GM12801 (cell line): ENCODE data around the gene IL1RAP.

Source experiments
- CTCF ChIP-seq: IDR thresholded peaks from one replicate; pipeline ENCODE4 v1.5.1; 2011; ENCODE audit warnings: control low read depth; ENCODE audit not compliant: insufficient read length; ENCODE audit errors: extremely low read depth

Gene IL1RAP

GRCh38 chr3:190498293-190498692 lies 15.6 kb upstream of the IL1RAP start:
- TF ChIP-seq CTCF = no peak

- TF ChIP-seq CTCF = no peak
Observed at GRCh38 chr3:190499122-190499521, 14.8 kb upstream of the IL1RAP start.

DNA sequence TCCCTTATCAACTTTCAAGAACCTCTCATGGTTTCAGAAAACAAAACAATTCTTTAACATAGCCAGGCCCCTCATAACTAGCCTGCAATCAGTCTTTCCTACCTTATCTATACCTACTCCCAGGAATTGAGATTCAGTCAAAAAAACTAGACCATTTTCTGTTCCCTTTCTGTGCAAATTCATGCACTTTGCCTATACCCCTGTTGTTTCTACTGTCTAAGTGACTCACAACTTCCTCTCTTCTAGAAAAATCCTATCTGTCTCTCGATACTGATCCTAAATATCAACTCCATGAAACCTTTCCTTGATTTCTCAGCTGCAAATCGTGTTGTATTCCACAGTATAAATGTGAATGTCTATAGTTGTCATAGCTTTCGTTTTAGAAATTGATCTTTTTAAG lies 10.9 kb upstream of the IL1RAP start:
- no peak for TF ChIP-seq CTCF

DNA sequence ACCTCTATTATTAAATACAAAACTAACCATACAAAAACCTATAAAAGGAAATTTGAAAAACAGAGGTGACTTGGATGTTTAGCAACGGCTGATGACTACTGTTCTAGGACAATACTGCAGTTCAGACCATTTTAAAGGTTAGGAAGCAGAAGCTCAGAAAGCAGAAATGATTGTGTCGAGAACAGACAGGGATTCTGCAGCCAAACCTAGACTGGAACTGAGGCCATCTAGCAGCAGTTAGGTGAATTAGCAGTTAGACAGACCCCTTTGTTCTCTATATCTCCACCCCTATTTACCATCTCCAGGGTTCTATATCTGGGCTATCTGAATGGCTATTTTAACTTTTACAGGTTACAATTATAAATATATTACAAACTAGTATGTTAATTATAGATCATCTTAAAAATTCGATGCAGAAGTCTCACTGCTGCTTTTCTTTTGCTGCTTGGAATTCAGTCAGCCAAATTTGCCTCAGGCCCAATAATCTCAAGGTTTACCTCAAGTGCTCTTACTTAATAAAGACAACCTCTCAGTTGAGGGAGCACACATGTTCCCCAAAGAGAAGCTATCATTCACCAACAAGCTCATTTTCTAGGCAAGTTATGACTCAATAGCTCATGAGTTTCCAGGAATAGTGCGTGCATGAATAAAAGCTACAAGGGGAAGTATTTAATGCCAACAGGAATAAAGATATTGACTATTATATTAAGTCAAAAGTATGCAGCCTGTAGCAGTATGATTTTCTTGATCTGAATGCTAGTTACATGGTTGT lies 9.3 kb upstream of the IL1RAP start:
- no peak for TF ChIP-seq CTCF

- TF ChIP-seq CTCF = no peak
Observed at GRCh38 chr3:190505381-190506003, 8.4 kb upstream of the IL1RAP start.

- no peak for TF ChIP-seq CTCF
Observed at GRCh38 chr3:190506271-190506670, 7.6 kb upstream of the IL1RAP start.

DNA sequence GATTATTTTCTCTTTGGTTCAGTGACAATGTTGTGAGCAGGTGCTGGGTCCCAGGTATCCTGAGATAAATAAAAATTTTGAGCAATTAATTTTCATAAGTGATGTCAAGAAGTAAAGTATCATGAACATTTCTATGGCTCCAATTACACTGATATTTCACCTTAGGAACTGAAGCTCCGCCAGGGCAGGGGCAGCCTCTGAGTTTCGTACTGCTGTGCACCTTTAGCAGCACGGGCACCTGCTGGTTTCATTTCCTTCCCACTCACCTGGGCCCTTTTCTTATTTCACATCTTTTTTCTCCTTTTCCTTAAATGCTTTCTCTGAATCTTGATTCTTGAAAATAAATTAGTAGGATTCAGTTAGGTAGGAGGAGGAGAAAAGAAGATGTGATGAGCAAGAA lies 1.2 kb upstream of the IL1RAP start:
- no peak for TF ChIP-seq CTCF
